Retinal pigment epithelial cell (primary cell): ENCODE data around the gene RIIAD1.
"Not testable (repeated sequence)": the region's sequence is repeated elsewhere in the genome, so short reads cannot be mapped to it uniquely, and the experiment has no call there.

Source experiments
- DNase-seq: peaks from one replicate; pipeline ENCODE4 v3.0.0-alpha.2; 2010; ENCODE audit warnings: low read depth
- H3K4me3 ChIP-seq: 2 replicates; pipeline ENCODE4 v1.5.1; 2011; ENCODE audit warnings: mild to moderate bottlenecking, low read length, control low read depth, moderate library complexity
- CTCF ChIP-seq: conservative IDR thresholded peaks from 2 replicates; pipeline ENCODE4 v1.5.1; 2011; ENCODE audit warnings: low read depth, low read length, control low read depth, inconsistent platforms

RIIAD1 gene

GRCh38 chr1:151733126-151733525 is 11.8 kb downstream of the RIIAD1 start:
- no peak for DNase-seq
- no peak for TF ChIP-seq CTCF
- H3K4me3 ChIP-seq: no peak overlapping the region

- H3K4me3 ChIP-seq, DNase-seq: not testable (repeated sequence)
Observed at GRCh38 chr1:151733995-151734394, 12.7 kb downstream of the RIIAD1 start.

- TF ChIP-seq CTCF: no peak
Observed at GRCh38 chr1:151737026-151737425, 15.7 kb downstream of the RIIAD1 start.

GRCh38 chr1:151737479-151737878 is 16.2 kb downstream of the RIIAD1 start:
- TF ChIP-seq CTCF: no peak
- no peak overlapping the region for H3K4me3 ChIP-seq
- no peak for DNase-seq

More at GRCh38 chr1:151737026-151737425, 15.7 kb downstream of the RIIAD1 start:
- no peak overlapping the region for H3K4me3 ChIP-seq
- no peak for DNase-seq

GRCh38 chr1:151739590-151740355 is 18.5 kb downstream of the RIIAD1 start:
- DNase-seq: no peak
- H3K4me3 ChIP-seq: no peak overlapping the region
- TF ChIP-seq CTCF: no peak

- no peak for DNase-seq
- TF ChIP-seq CTCF: no peak
- no peak overlapping the region for H3K4me3 ChIP-seq
Observed at GRCh38 chr1:151741516-151741915, 20.2 kb downstream of the RIIAD1 start.

- no peak for DNase-seq
- TF ChIP-seq CTCF: no peak
- no peak overlapping the region for H3K4me3 ChIP-seq
Observed at GRCh38 chr1:151756291-151756690, 35.0 kb downstream of the RIIAD1 start.
